Measurements from ENCODE around the gene LNP1.

- TF ChIP-seq CTCF (IDR thresholded peaks at IDR 0.05 in 4 of 5, conservative IDR thresholded peaks at IDR 0.05 in 1 of 5), result no peak
- TF ChIP-seq POLR2A (IDR thresholded peaks at IDR 0.05), result no peak
These were observed 39.6 kb downstream of the LNP1 start for GRCh38 chr3:100440895-100441294.
